ENCODE measurements around the gene ELMOD3. TPM values are rescaled to one million over a fixed set of nuclear protein-coding genes. Genes with fewer than 3 reads are reported as not detected.
"Not testable (repeated sequence)": the region's sequence is repeated elsewhere in the genome, so short reads cannot be mapped to it uniquely, and the experiment has no call there.

ELMOD3 gene
- polyA plus RNA-seq, 1 donor from 2014 or later: 39.7 TPM

GRCh38 chr2:85413592-85414420 lies 59.2 kb downstream of the ELMOD3 start:
- no peak overlapping the region for H2AFZ ChIP-seq (ENCODE audit: low read depth, low read length)
- H3F3A ChIP-seq (ENCODE audit: insufficient read depth, low read length, poor library complexity, severe bottlenecking): no peaks in the 10 kb centered on the region
- no peaks in the 10 kb centered on the region for H4K20me1 ChIP-seq (ENCODE audit: insufficient read depth)
- TF ChIP-seq POLR2AphosphoS5 (IDR thresholded peaks at IDR 0.05) (no peak), REST (IDR thresholded peaks at IDR 0.05; ENCODE audit: borderline replicate concordance) (no peak), RAD21 (conservative IDR thresholded peaks at IDR 0.05) (no peak), SMC3 (conservative IDR thresholded peaks at IDR 0.05; ENCODE audit: poor library complexity) (no peak), EZH2 (IDR thresholded peaks at IDR 0.05; ENCODE audit: borderline replicate concordance, insufficient read depth, low read length, poor library complexity, severe bottlenecking) (no peak), MXI1 (conservative IDR thresholded peaks at IDR 0.05; ENCODE audit: poor library complexity, severe bottlenecking) (no peak), CTCF (IDR thresholded peaks at IDR 0.05; ENCODE audit: poor library complexity, severe bottlenecking) (no peak), TAF1 (IDR thresholded peaks at IDR 0.05; ENCODE audit: low read depth) (no peak), EP300 (conservative IDR thresholded peaks at IDR 0.05; ENCODE audit: poor library complexity, severe bottlenecking) (no peak)
- H3K4me2 ChIP-seq (ENCODE audit: low read length): no peak overlapping the region
- H3K9me3 ChIP-seq (ENCODE audit: low read length): no peaks in the 10 kb centered on the region
- H3K27ac ChIP-seq (ENCODE audit: low read length): no peak overlapping the region
- H3K27me3 ChIP-seq (ENCODE audit: insufficient read depth, low read depth, low read length): peaks cover 17% of the 10 kb centered on the region
- no peaks in the 10 kb centered on the region for H3K9me2 ChIP-seq (ENCODE audit: insufficient read depth, low read length)
- no peaks in the 10 kb centered on the region for H3K79me2 ChIP-seq (replicated peaks; ENCODE audit: insufficient read depth, low read length)
- no peak overlapping the region for H3K9ac ChIP-seq (ENCODE audit: low read length)
- H3K4me3 ChIP-seq (ENCODE audit: low read length): no peak overlapping the region
- no peaks in the 10 kb centered on the region for H3K36me3 ChIP-seq (ENCODE audit: insufficient read depth, low read length)

- not testable (repeated sequence) for H3K36me3 ChIP-seq (ENCODE audit: insufficient read depth, low read length); H2AFZ ChIP-seq (ENCODE audit: low read depth, low read length); H3K4me2 ChIP-seq (ENCODE audit: low read length); H3K4me3 ChIP-seq (ENCODE audit: low read length); H3K9me3 ChIP-seq (ENCODE audit: low read length); H3K79me2 ChIP-seq (replicated peaks; ENCODE audit: insufficient read depth, low read length); H4K20me1 ChIP-seq (ENCODE audit: insufficient read depth); H3K9ac ChIP-seq (ENCODE audit: low read length); H3K27ac ChIP-seq (ENCODE audit: low read length); H3K9me2 ChIP-seq (ENCODE audit: insufficient read depth, low read length); H3F3A ChIP-seq (ENCODE audit: insufficient read depth, low read length, poor library complexity, severe bottlenecking)
- H3K27me3 ChIP-seq (ENCODE audit: insufficient read depth, low read depth, low read length): peaks cover 17% of the 10 kb centered on the region
Observed at GRCh38 chr2:85414421-85414759, 59.8 kb downstream of the ELMOD3 start.

Data from neural cell (in vitro differentiated cells).